Activated CD8-positive, alpha-beta T cell treated with anti-CD3 and anti-CD28 coated beads for 36 hours (primary cell): ENCODE results near the gene SRRT. TPM values are rescaled to one million over a fixed set of nuclear protein-coding genes. Genes with fewer than 3 reads are reported as not detected.

Source experiments
- ATAC-seq: fragments of 200-7000 bp; cut with Tn5 transposase; one replicate; pipeline ENCODE4 v1.10.0; 2021; ENCODE audit warnings: mild to moderate bottlenecking, moderate library complexity
- CTCF ChIA-PET: fragments of 350-600 bp; sonication (Branson Sonifier 250); formaldehyde crosslinking; loops from one replicate; lab custom pipeline; 2021; ENCODE audit warnings: antibody characterized with exemption; lab: Charles Lee
- POLR2A ChIA-PET: fragments of 350-600 bp; sonication (Branson Sonifier 250); formaldehyde crosslinking; loops from one replicate; lab custom pipeline; 2021; ENCODE audit warnings: antibody characterized with exemption; lab: Charles Lee
- DNase-seq: peaks from one replicate; pipeline ENCODE4 v3.0.0-alpha.2; 2020
- H3K27ac Mint-ChIP-seq: one replicate; pipeline ENCODE4 v1.8.0; 2021; ENCODE audit warnings: mild to moderate bottlenecking, mixed read lengths
- H3K27me3 Mint-ChIP-seq: one replicate; pipeline ENCODE4 v1.8.0; 2021; ENCODE audit warnings: mixed read lengths
- H3K36me3 Mint-ChIP-seq: one replicate; pipeline ENCODE4 v1.8.0; 2021; ENCODE audit warnings: low read depth, mixed read lengths
- H3K4me1 Mint-ChIP-seq: one replicate; pipeline ENCODE4 v1.8.0; 2021; ENCODE audit warnings: low read depth, mixed read lengths
- H3K4me3 Mint-ChIP-seq: one replicate; pipeline ENCODE4 v1.8.0; 2021; ENCODE audit warnings: mild to moderate bottlenecking, moderate library complexity, mixed read lengths
- H3K9me3 Mint-ChIP-seq: one replicate; pipeline ENCODE4 v1.8.0; 2021; ENCODE audit warnings: mixed read lengths
- CTCF ChIP-seq: fragments of 200-600 bp; IDR thresholded peaks from one replicate; pipeline ENCODE4 v1.8.0; 2022; ENCODE audit warnings: antibody characterized with exemption, mild to moderate bottlenecking
- intact Hi-C: fragments of 100-400 bp; cut with micrococcal nuclease; formaldehyde crosslinking; loops from one replicate; pipeline ENCODE4 v1.10.0; 2022
- total RNA-seq, 2 experiments: library from RNA; stranded (reverse); gene quantifications; one replicate each; pipeline ENCODE4 v1.2.3, GENCODE V29; 2021

The SRRT gene
- total RNA-seq: 100 to 1,000 TPM; 211 to 239 TPM

GRCh38 chr7:100874577-100875355 is at the start of gene SRRT:
SRRT (plus strand) TSS chr7:100875103; CDS start chr7:100875591, 488 bp downstream.
- intact Hi-C loops: no loop called here
- peak within 1 kb of the TSS; percentile 98 for H3K4me3 Mint-ChIP-seq
- H3K27ac Mint-ChIP-seq: peak within 1 kb of the TSS; percentile 98
- CTCF ChIA-PET: interaction anchor here (1.0 to 2.8 kb wide), 5 partner anchors 12 to 169 kb away, joined by 3 to 16 read pairs (median 9); partner anchors contain the start of genes POP7, SLC12A9 and UFSP1
- H3K36me3 Mint-ChIP-seq: peaks cover 68% of the 10 kb centered on the region
- no peak for TF ChIP-seq CTCF
- H3K27me3 Mint-ChIP-seq: no peaks in the 10 kb centered on the region
- DNase-seq (peak; percentile 99), ATAC-seq (peak; percentile 95)
- H3K9me3 Mint-ChIP-seq: no peaks in the 10 kb centered on the region
- POLR2A ChIA-PET: interaction anchor here (0.6 to 6.8 kb wide), 13 partner anchors 8 to 211 kb away, joined by 3 to 167 read pairs (median 4); partner anchors contain the start of genes POP7, SLC12A9, TRIM56 and TRIP6
- peaks cover 38% of the 10 kb centered on the region for H3K4me1 Mint-ChIP-seq

- DNase-seq: no peak
- no peaks in the 10 kb centered on the region for H3K36me3 Mint-ChIP-seq
- no peak overlapping the region for H3K4me3 Mint-ChIP-seq
- intact Hi-C loops: no loop called here
- peaks cover 33% of the 10 kb centered on the region for H3K27me3 Mint-ChIP-seq
- H3K4me1 Mint-ChIP-seq: peaks cover 17% of the 10 kb centered on the region
- H3K27ac Mint-ChIP-seq: no peak overlapping the region
- ChIA-PET CTCF (interaction anchor here (0.7 kb wide), 1 partner anchor 319 kb away, joined by 3 read pairs; no protein-coding TSS in a partner anchor), POLR2A (no interaction called here)
- H3K9me3 Mint-ChIP-seq: no peaks in the 10 kb centered on the region
- no peak for ATAC-seq
- no peak for TF ChIP-seq CTCF
Measured at GRCh38 chr7:100825215-100825671, 49.7 kb upstream of the SRRT start.

GRCh38 chr7:100825751-100826513 is 49.0 kb upstream of the SRRT start:
- peak overlapping the region; percentile 42 for H3K4me3 Mint-ChIP-seq
- no peaks in the 10 kb centered on the region for H3K36me3 Mint-ChIP-seq
- H3K27me3 Mint-ChIP-seq: peaks cover 33% of the 10 kb centered on the region
- H3K27ac Mint-ChIP-seq: no peak overlapping the region
- DNase-seq: no peak
- ATAC-seq: no peak
- H3K4me1 Mint-ChIP-seq: peaks cover 17% of the 10 kb centered on the region
- POLR2A ChIA-PET: no interaction called here
- intact Hi-C loops: no loop called here
- TF ChIP-seq CTCF: no peak
- CTCF ChIA-PET: interaction anchor here (0.7 kb wide), 1 partner anchor 318 kb away, joined by 3 read pairs; no protein-coding TSS in a partner anchor
- H3K9me3 Mint-ChIP-seq: no peaks in the 10 kb centered on the region

- intact Hi-C loops: no loop called here
- H3K4me1 Mint-ChIP-seq: peaks cover 17% of the 10 kb centered on the region
- peak overlapping the region; percentile 42 for H3K4me3 Mint-ChIP-seq
- ATAC-seq: peak; percentile 53
- CTCF ChIA-PET: no interaction called here
- H3K27ac Mint-ChIP-seq: no peak overlapping the region
- TF ChIP-seq CTCF: no peak
- H3K27me3 Mint-ChIP-seq: peaks cover 33% of the 10 kb centered on the region
- no peaks in the 10 kb centered on the region for H3K36me3 Mint-ChIP-seq
- DNase-seq: no peak
- POLR2A ChIA-PET: interaction anchor here (0.7 to 1.0 kb wide), 2 partner anchors 10 to 38 kb away, joined by 3 read pairs; no protein-coding TSS in a partner anchor
- no peaks in the 10 kb centered on the region for H3K9me3 Mint-ChIP-seq
Measured at GRCh38 chr7:100826514-100827329, 48.2 kb upstream of the SRRT start.
